ENCODE measurements around the gene ARHGAP8. TPM values are rescaled to one million over a fixed set of nuclear protein-coding genes. Genes with fewer than 3 reads are reported as not detected.

ARHGAP8 gene
- total RNA-seq, 1 donor from 2014 or later = 0.49 TPM

GRCh38 chr22:44906999-44907644 is 154.7 kb downstream of the ARHGAP8 start:
- Mint-ChIP-seq H3K27ac (no peak overlapping the region), H3K36me3 (ENCODE audit: low read depth) (no peaks in the 10 kb centered on the region), H3K27me3 (peaks cover 13% of the 10 kb centered on the region), H3K4me1 (no peaks in the 10 kb centered on the region), H3K9me3 (peaks cover 16% of the 10 kb centered on the region), H3K4me3 (no peak overlapping the region)
- no peak for TF ChIP-seq CTCF (IDR thresholded peaks at IDR 0.05)
- intact Hi-C loops (cut with micrococcal nuclease) = no loop called here
- DNase-seq (no peak), ATAC-seq (ENCODE audit: low read depth) (no peak)
- ChIA-PET POLR2A (no interaction called here), CTCF (no interaction called here)

GRCh38 chr22:44907765-44908737 is 155.7 kb downstream of the ARHGAP8 start:
- CTCF ChIA-PET = no interaction called here
- no peak overlapping the region for H3K4me3 Mint-ChIP-seq
- no peaks in the 10 kb centered on the region for H3K4me1 Mint-ChIP-seq
- POLR2A ChIA-PET = no interaction called here
- intact Hi-C loops (cut with micrococcal nuclease) = no loop called here
- TF ChIP-seq CTCF (IDR thresholded peaks at IDR 0.05) = no peak
- no peak for DNase-seq
- H3K27ac Mint-ChIP-seq = no peak overlapping the region
- H3K36me3 Mint-ChIP-seq (ENCODE audit: low read depth) = no peaks in the 10 kb centered on the region
- H3K9me3 Mint-ChIP-seq = peaks cover 11% of the 10 kb centered on the region
- H3K27me3 Mint-ChIP-seq = peaks cover 11% of the 10 kb centered on the region
- no peak for ATAC-seq (ENCODE audit: low read depth)

- no peak for TF ChIP-seq CTCF (IDR thresholded peaks at IDR 0.05)
- Mint-ChIP-seq H3K4me1 (no peaks in the 10 kb centered on the region), H3K4me3 (no peak overlapping the region), H3K9me3 (peaks cover 11% of the 10 kb centered on the region), H3K36me3 (ENCODE audit: low read depth) (no peaks in the 10 kb centered on the region), H3K27me3 (peaks cover 10% of the 10 kb centered on the region), H3K27ac (no peak overlapping the region)
- ATAC-seq (ENCODE audit: low read depth) (no peak), DNase-seq (no peak)
- POLR2A ChIA-PET = no interaction called here
- intact Hi-C loops (cut with micrococcal nuclease) = no loop called here
- CTCF ChIA-PET = no interaction called here
Observed at GRCh38 chr22:44909241-44909640, 156.9 kb downstream of the ARHGAP8 start.

Other genes with a start within 250 kb of the ARHGAP8 start
- 15.5 and 18.0 TPM in 2 replicates for gene PRR5, start 50.4 kb upstream of the ARHGAP8 start, total RNA-seq